CD4-positive, alpha-beta T cell treated with Interleukin-6 at 100 ng/mL for 8 hours (primary cell): Measurements from ENCODE around the gene CMPK2.

Source experiments
- DNase-seq: peaks from one replicate; pipeline ENCODE4 v3.0.0-alpha.2; 2020; ENCODE audit warnings: mixed read lengths, low spot score

CMPK2 gene

DNA sequence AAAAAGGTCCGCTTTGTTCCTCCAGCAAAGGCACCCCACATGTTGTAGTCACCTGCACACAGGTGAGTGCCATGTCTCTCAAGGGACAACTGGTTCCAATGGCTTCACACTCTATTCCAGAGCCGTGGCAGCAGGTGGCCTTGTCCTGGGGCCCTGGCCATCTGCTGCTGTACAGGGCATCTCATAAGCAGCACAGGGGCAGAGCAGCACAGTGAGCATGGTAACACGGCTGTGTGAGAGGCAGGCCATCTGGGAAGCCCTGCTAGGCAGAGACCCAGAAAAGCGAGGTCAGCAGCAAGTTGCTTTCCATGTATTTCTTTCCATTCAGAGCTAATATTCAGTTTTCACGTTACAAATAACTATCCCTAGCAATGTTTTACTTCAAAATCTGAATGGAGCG, 54.7 kb downstream of the CMPK2 start:
- no peak for DNase-seq

DNA sequence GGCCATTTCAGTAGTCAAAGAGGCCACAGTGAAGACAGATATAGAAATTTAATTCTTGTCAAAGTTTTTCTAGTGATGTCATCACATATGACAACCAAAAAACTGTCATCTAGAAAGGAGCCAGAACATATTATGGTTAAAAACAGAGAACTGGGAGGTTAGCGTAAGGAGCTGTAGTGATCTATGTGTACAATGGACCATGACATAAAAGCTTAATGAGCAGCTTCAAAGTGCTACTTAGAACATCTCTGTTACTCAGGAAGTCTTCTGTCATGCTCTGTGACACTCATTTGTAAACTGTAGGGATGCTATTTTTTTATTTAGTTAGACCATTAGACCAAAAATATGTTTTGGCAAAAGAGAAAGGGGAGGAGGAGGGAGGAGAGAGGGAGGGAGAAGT, 57.3 kb downstream of the CMPK2 start:
- no peak for DNase-seq

DNA sequence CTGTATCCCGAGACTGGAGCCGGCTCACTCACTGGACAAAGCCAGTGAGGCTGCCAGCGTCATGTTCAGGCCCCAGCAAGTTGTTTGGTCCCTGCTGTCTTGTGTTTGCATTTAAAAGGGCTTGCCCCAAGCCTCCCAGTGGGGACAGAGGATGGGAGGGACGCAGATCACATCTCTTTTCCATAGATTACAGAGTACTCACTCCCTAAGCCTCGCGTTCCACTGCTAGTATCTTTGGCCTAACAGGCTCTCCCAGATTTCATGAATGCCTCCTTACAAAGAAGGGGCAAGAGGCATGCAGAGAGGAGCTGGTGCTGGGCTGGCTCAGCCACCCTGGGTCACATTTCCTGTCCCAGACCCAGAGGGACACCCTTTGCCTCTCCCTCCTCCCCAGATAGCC, 59.1 kb downstream of the CMPK2 start:
- DNase-seq: no peak

DNA sequence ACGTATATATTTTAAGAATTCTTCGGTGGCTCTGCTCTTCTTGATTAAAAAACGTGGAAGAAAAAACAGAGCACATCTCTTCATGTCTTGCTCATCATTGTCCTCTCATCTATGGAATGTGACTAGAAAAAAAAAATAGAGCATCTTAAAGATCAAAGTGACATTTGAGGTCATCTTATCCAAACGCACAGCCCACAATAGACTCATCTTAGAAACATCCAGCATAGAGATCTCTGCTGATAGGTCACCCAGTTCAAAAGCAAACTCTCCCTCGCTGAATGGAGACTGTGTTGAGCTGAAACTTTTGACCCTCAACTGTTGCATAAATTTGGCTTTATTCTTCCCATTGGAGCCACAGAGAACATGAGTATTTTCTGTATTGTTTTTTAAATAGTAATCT, 65.2 kb downstream of the CMPK2 start:
- DNase-seq: no peak
